Stimulated activated effector memory CD8-positive, alpha-beta T cell treated with anti-CD3 and anti-CD28 coated beads, Interleukin-12 subunit alpha, Interleukin-12 subunit beta, amount 100 ng/mL, for 72 hours (primary cell): ENCODE results near the gene SH3RF3.

Experiments used
- ATAC-seq: fragments of 150-1000 bp; cut with Tn5 transposase; 2 replicates; pipeline ENCODE4 v1.10.0; 2021
- DNase-seq, 2 donors: peaks; one replicate each; pipeline ENCODE4 v3.0.0; 2021 to 2022; ENCODE audit warnings: low spot score in 2 of 2
- H3K27ac Mint-ChIP-seq: one replicate; pipeline ENCODE4 v1.8.0; 2022; ENCODE audit warnings: mild to moderate bottlenecking, mixed read lengths
- H3K36me3 Mint-ChIP-seq: one replicate; pipeline ENCODE4 v1.8.0; 2022; ENCODE audit warnings: mild to moderate bottlenecking, mixed read lengths
- H3K4me1 Mint-ChIP-seq: one replicate; pipeline ENCODE4 v1.8.0; 2022; ENCODE audit warnings: mixed read lengths
- H3K4me3 Mint-ChIP-seq: one replicate; pipeline ENCODE4 v1.8.0; 2022; ENCODE audit warnings: mild to moderate bottlenecking, mixed read lengths
- H3K9me3 Mint-ChIP-seq: one replicate; pipeline ENCODE4 v1.8.0; 2022; ENCODE audit warnings: mixed read lengths

The SH3RF3 gene

DNA sequence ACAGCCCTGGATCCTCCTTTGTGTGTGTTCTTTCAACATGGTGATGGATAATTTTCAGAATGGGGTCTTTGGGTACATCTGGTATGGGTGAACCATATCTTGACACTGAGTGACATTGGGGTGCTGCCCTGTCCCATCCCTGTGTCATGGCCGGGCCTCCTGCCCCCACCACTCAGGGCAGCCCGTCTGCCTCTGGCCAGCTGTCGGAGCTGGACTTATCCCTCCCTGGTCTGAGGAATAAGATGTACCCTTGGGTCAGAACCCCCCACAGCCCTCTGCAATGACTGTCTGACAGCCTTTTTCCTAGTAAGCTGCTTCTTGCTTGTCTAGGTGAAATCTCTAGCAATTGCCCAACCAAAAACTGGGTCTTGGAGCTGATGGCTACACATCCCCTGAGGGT lies 142.9 kb downstream of the SH3RF3 start:
- no peak for ATAC-seq
- H3K27ac Mint-ChIP-seq: no peak overlapping the region
- no peaks in the 10 kb centered on the region for H3K36me3 Mint-ChIP-seq
- H3K9me3 Mint-ChIP-seq: no peaks in the 10 kb centered on the region
- DNase-seq: no peak
- H3K4me1 Mint-ChIP-seq: no peaks in the 10 kb centered on the region
- no peak overlapping the region for H3K4me3 Mint-ChIP-seq

GRCh38 chr2:109272461-109272860 lies 143.5 kb downstream of the SH3RF3 start:
- H3K4me3 Mint-ChIP-seq: no peak overlapping the region
- ATAC-seq (no peak), DNase-seq (no peak)
- no peaks in the 10 kb centered on the region for H3K36me3 Mint-ChIP-seq
- no peaks in the 10 kb centered on the region for H3K9me3 Mint-ChIP-seq
- no peaks in the 10 kb centered on the region for H3K4me1 Mint-ChIP-seq
- no peak overlapping the region for H3K27ac Mint-ChIP-seq

DNA sequence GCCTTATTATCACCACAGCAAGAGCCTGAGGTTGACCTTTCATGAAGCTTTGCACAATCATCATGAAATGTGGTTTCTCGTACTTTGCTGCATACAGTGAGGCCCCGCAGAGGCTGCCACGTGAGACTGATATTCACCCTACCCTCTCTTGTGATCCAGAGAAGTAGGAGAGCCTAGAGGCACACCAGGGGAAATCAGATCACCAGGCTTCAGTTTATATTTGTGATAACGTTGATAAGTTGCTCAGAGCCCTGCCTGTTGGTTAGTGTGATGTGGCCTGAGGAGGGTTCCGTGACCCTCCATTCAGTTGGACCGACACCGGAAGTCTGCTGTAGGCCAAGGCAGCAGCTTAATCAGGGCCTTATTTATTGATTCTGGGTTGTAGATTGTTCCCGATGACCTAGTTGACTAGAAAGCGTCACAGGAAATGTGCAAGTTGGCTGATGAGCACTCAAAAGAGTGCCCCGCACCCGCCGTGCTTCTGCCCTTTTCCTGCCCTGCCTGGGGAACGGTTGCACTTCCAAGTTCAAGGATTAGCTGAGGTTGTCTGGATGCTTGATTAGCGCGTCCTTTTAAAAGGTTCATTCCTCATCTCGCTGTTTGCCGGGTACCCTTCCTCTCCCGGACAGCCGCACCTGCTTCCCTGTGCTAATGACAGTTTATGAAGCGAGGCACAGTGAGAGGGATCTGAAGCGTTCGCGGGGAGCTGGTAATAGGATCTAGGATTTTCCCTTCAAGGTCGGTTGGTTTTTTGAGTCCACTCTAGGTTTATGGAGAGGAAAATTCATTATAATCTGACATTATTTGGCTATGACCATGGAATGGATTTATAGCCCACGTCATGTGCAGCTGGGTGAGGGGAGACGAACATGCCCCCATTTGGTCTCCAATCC lies 146.4 kb downstream of the SH3RF3 start:
- DNase-seq: no peak
- no peaks in the 10 kb centered on the region for H3K36me3 Mint-ChIP-seq
- H3K4me3 Mint-ChIP-seq: no peak overlapping the region
- ATAC-seq: no peak
- H3K4me1 Mint-ChIP-seq: no peaks in the 10 kb centered on the region
- no peak overlapping the region for H3K27ac Mint-ChIP-seq
- no peaks in the 10 kb centered on the region for H3K9me3 Mint-ChIP-seq

DNA sequence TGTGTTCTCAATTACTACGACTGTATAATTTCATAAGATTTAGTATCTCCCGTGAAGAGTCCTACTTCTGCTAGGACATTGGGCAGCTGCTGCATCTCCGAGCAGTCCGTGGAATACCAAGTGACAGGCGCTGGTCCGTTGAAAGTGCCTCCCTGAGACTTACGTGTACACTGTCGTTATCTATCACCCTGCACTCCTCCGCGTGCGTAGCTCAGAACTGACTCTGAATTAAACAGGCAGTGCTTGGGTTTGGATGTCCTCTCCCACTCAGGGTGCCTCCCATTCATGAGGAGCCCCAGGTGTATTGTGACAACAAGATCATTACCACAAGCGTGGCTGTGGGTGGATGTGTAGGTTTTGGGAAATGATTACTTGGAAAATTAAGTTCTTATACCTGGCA lies 148.4 kb downstream of the SH3RF3 start:
- Mint-ChIP-seq H3K27ac (no peak overlapping the region), H3K4me3 (no peak overlapping the region)

GRCh38 chr2:109279243-109279860 lies 150.3 kb downstream of the SH3RF3 start:
- Mint-ChIP-seq H3K36me3 (no peaks in the 10 kb centered on the region), H3K4me1 (no peaks in the 10 kb centered on the region), H3K4me3 (no peak overlapping the region), H3K27ac (no peak overlapping the region), H3K9me3 (no peaks in the 10 kb centered on the region)
- ATAC-seq (no peak), DNase-seq (no peak)

More for the DNA sequence above, 148.4 kb downstream of the SH3RF3 start:
- Mint-ChIP-seq H3K36me3 (no peaks in the 10 kb centered on the region), H3K4me1 (no peaks in the 10 kb centered on the region), H3K9me3 (no peaks in the 10 kb centered on the region)
- DNase-seq (no peak), ATAC-seq (no peak)

- ATAC-seq (no peak), DNase-seq (no peak)
- Mint-ChIP-seq H3K4me3 (no peak overlapping the region), H3K27ac (no peak overlapping the region), H3K36me3 (no peaks in the 10 kb centered on the region), H3K9me3 (no peaks in the 10 kb centered on the region), H3K4me1 (no peaks in the 10 kb centered on the region)
These were observed 151.8 kb downstream of the SH3RF3 start for GRCh38 chr2:109280804-109281203.

DNA sequence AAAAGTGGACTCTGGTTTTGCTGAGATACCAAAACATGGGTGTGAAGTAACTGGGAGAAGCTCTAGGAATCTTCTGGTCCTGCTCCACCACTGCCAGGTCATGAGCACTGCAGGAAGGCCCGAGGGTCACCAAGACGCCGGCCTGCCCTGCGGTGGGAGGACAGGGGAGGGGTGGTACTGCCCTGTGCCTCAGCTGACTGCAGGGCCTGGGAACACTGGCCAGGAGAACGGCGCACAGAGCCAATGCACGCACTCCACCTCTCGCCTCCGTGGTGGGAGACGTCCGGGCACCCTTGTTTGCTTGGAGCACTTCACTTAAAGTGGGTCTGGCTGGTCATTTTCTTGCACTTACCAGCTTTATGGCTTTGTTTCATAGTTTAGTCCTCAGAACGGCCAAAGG lies 153.4 kb downstream of the SH3RF3 start:
- Mint-ChIP-seq H3K27ac (no peak overlapping the region), H3K9me3 (no peaks in the 10 kb centered on the region), H3K4me3 (no peak overlapping the region), H3K4me1 (no peaks in the 10 kb centered on the region), H3K36me3 (no peaks in the 10 kb centered on the region)
- DNase-seq (no peak), ATAC-seq (no peak)

- no peaks in the 10 kb centered on the region for H3K9me3 Mint-ChIP-seq
- no peak for ATAC-seq
These were observed 153.9 kb downstream of the SH3RF3 start for GRCh38 chr2:109282865-109283264.

GRCh38 chr2:109284826-109285225 lies 155.8 kb downstream of the SH3RF3 start:
- no peaks in the 10 kb centered on the region for H3K36me3 Mint-ChIP-seq
- no peak overlapping the region for H3K27ac Mint-ChIP-seq
- no peak overlapping the region for H3K4me3 Mint-ChIP-seq
- no peak for DNase-seq
- H3K9me3 Mint-ChIP-seq: no peaks in the 10 kb centered on the region
- no peaks in the 10 kb centered on the region for H3K4me1 Mint-ChIP-seq
- ATAC-seq: no peak

More at GRCh38 chr2:109282865-109283264, 153.9 kb downstream of the SH3RF3 start:
- Mint-ChIP-seq H3K4me1 (no peaks in the 10 kb centered on the region), H3K27ac (no peak overlapping the region), H3K4me3 (no peak overlapping the region), H3K36me3 (no peaks in the 10 kb centered on the region)
- DNase-seq: no peak

DNA sequence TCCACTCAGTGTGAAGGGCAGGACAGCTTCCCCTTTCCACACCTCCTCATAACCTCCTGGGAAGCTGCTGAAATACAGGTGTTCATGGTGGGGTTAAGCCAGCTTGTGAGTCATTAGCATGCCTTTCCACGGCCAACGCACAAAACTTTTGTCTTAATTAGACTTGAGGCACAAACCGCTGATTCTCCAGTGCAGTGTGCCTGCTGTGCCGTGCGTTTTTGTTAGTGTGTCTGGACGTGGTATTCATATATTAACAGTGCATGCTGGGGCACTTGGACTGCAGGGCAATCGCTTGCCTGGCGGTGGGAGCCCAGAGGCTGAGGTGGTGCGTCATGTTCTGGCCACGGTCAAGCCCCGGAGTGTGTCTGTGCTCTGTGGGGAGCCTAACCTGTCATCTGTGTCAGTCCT lies 156.2 kb downstream of the SH3RF3 start:
- H3K27ac Mint-ChIP-seq: no peak overlapping the region
- no peak for ATAC-seq
- H3K4me3 Mint-ChIP-seq: no peak overlapping the region
- no peaks in the 10 kb centered on the region for H3K4me1 Mint-ChIP-seq
- no peaks in the 10 kb centered on the region for H3K36me3 Mint-ChIP-seq
- no peak for DNase-seq
- no peaks in the 10 kb centered on the region for H3K9me3 Mint-ChIP-seq

DNA sequence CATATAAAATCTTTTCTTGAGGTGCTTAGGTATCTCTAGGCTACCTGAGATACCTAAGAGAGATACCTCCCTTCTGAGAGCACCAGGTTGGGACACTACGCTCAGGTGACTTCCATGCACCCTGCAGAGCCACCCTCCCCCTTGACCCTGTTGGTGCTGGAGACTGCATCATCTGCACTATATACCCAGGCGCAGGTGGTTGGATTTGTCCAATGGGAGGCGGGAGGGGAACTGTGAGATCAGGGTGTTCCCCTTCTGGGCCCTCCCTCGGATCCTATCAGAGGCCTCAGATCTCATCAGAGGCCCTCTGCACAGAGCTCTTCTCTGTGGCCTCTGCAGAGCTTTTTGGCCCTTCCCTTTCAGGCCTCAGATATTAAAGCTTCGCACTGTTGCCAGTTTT lies 158.4 kb downstream of the SH3RF3 start:
- Mint-ChIP-seq H3K4me1 (no peaks in the 10 kb centered on the region), H3K4me3 (no peak overlapping the region), H3K27ac (no peak overlapping the region), H3K36me3 (no peaks in the 10 kb centered on the region), H3K9me3 (no peaks in the 10 kb centered on the region)
- no peak for DNase-seq
- no peak for ATAC-seq

DNA sequence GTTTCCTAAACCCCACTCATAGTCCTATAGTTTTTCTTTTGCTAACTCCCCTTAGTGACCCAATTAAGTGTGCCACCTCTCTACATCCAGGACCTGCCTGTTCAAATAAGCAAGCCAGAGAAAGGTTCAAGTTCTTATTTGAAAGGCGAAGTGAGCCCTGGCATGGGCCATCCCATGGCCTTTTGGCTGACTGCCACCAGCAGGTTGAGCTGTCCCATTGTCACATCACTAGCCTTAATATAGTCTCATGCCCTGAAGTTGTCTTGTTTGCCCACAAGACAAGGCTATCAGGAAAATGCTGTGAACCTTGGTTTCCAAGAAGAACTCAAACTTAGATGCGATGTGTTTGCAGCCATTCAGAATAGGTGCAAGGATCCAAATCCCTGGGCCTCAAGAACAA lies 158.8 kb downstream of the SH3RF3 start:
- H3K36me3 Mint-ChIP-seq: no peaks in the 10 kb centered on the region

GRCh38 chr2:109288544-109289368 lies 159.8 kb downstream of the SH3RF3 start:
- no peak overlapping the region for H3K4me3 Mint-ChIP-seq
- ATAC-seq (no peak), DNase-seq (no peak)
- H3K36me3 Mint-ChIP-seq: no peaks in the 10 kb centered on the region
- H3K27ac Mint-ChIP-seq: no peak overlapping the region
- no peaks in the 10 kb centered on the region for H3K4me1 Mint-ChIP-seq
- no peaks in the 10 kb centered on the region for H3K9me3 Mint-ChIP-seq

More for the DNA sequence above, 158.8 kb downstream of the SH3RF3 start:
- Mint-ChIP-seq H3K4me3 (no peak overlapping the region), H3K27ac (no peak overlapping the region), H3K4me1 (no peaks in the 10 kb centered on the region), H3K9me3 (no peaks in the 10 kb centered on the region)
- ATAC-seq (no peak), DNase-seq (no peak)

DNA sequence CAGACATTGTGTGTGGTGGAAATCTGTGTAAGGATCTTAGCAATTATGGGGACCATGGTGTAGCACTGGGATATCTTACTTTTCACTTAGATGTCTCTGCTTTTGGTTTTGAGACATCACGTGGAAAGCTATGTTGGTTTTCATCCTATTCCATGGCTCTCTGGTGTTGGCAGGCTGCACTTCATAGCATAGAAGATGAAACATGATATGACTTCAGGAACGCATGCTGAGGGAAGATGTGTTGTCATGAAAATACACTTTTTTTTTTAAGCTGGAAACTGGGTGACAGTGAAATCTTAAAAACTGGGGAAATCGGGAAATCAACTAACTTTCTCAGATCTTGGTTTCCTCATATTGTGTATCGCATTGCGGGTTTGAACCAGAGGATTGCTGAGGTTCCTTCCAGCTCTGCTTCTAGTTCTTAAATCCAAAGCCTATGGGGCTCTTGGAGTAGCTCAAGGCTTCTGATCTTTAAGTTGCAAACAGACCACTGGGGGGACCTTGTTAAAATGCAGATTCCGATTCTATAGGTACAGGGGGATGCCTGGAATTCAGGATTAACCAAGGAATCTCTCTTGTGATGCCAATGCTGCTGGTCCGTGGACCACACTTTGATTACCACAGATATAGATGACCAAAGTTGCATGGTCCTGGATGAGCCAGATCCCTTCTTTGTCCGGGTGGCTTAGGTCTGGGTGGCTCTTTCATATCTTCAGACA lies 160.7 kb downstream of the SH3RF3 start:
- Mint-ChIP-seq H3K9me3 (no peaks in the 10 kb centered on the region), H3K4me3 (no peak overlapping the region), H3K36me3 (no peaks in the 10 kb centered on the region), H3K27ac (no peak overlapping the region), H3K4me1 (no peaks in the 10 kb centered on the region)
- DNase-seq (no peak), ATAC-seq (no peak)
